Glomerular endothelial cell (primary cell): Measurements from ENCODE around the gene B9D2. TPM values are rescaled to one million over a fixed set of nuclear protein-coding genes. Genes with fewer than 3 reads are reported as not detected.
"Not testable (repeated sequence)": the region's sequence is repeated elsewhere in the genome, so short reads cannot be mapped to it uniquely, and the experiment has no call there.

Experiments used
- DNase-seq: peaks from one replicate; pipeline ENCODE4 v3.0.0-alpha.2; 2011; ENCODE audit warnings: low read depth, low spot score; ENCODE audit errors: extremely low read depth
- total RNA-seq: library from RNA; depleted of rRNA; stranded (reverse); fragments of >200 nt; gene quantifications from 2 replicates; pipeline ENCODE4 v1.2.3, GENCODE V29; 2015

B9D2 gene
- total RNA-seq, 1 donor from 2014 or later, result 7.6 TPM

DNA sequence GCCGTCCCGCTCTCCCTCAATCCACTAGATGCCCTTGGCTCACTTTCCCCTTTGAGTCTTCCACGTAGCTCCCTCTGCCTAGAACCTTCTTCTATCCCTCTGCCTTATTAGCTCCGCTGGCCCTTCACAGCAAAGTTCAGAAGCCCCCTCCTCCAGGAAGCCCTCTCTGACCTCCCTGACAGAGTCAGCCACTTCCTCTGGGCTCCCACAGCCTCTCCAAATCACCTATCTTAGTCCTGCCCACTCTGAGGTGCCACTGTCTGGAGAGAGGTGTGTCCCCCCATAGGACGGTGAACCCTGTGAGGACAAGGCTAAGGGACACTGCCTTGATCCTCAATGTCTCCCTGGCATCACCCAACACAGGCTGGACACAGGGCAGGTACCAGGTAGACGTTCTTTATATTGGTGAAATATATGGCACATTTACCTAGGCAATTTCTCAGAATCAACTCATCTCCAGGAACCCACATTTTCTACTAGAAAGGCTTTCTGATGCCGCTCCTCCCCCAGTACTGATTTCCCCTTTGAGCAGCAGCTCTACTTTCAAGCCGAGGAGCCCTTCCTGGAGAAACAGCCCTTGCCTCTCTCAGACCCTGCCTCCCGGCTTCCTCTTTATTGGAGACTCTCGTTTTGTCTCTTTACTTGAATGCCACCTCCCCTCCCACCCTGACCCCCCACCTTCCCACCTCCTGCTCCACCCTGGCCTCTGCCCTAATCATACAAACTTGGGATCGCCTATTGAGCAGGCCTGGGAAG, 6.8 kb downstream of the B9D2 start:
- DNase-seq, result no peak

GRCh38 chr19:41355802-41356201, 8.1 kb downstream of the B9D2 start:
- DNase-seq, result no peak

- DNase-seq, result no peak
Measured at GRCh38 chr19:41355035-41355434, 8.9 kb downstream of the B9D2 start.

DNA sequence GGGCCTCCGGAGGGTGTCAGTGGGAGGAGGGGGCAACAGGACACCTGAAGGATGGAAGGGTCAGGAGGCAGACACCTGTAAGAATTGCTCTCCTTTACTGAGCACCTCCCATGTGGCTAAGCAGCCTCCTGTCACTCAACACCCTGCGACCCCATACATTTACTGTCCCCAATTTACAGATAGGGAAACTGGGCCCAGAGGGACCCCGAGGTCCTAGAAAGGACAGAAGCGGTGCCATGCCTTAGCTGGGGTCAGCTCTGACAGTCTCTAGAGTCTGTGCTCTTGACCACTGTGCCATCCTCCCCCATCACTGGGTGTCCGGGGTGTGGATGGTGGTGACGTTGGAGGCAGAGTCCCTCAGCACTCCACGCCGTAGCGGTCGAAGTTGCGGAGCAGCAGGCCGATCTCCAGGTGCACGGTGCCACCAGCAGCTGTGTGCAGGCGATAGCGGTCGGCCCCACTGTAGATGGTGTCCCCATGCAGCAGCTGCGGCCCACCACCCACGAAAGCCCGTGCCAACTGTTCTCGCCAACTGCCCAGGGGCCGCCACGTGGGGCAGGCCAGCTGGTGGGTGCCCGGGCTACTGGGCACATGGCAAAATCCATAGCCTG, 9.5 kb downstream of the B9D2 start:
- no peak for DNase-seq

DNA sequence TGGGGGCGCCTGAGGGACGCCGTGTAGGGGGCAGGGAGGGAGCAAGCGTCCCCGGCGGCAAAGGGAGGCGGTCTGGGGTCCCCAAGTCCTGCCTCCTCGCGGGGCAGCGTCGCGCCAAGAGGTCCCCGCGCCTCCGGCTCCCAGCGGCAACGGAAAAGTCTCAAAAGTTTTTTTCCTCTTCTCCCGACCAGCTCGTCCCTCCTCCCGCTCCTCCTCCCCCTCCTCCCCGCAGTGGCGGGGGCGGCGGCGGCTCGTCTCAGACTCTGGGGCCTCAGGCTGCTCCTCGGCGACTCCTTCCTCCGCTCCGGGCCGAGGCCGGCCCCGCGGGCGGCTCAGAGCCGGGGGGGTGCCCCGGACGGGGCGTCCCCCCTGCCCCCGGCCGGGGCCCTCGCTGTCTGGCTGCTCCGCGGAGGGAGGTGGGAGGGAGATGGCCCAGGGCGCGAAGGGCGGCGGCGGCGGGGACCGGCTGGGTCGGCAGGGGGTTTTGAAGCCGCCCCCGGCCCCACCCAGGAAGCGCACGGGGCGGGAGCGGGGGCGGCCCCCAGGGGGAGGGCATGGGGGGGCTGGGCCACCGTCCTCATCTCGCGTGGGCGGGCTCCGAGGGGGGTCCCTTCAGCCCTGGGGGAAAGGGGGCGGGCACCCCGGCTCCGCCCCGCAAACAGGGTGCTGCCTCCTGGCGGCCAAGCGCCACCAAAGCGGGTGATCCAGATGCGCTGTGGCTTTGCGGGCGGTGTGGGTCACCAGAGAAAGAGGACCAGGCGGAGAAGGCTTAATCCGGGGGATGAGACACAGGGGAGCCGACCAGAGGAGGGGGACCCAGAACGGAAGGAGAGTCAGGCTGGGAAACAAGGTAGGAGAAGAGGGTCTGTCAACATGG, 10.2 kb downstream of the B9D2 start, which contains the start of gene TGFB1:
Gene TGFB1, minus strand, starts transcription at position 457 of the 877 bp plus-strand sequence. CDS start 878 bp downstream, outside the sequence.
- no peak for DNase-seq

DNA sequence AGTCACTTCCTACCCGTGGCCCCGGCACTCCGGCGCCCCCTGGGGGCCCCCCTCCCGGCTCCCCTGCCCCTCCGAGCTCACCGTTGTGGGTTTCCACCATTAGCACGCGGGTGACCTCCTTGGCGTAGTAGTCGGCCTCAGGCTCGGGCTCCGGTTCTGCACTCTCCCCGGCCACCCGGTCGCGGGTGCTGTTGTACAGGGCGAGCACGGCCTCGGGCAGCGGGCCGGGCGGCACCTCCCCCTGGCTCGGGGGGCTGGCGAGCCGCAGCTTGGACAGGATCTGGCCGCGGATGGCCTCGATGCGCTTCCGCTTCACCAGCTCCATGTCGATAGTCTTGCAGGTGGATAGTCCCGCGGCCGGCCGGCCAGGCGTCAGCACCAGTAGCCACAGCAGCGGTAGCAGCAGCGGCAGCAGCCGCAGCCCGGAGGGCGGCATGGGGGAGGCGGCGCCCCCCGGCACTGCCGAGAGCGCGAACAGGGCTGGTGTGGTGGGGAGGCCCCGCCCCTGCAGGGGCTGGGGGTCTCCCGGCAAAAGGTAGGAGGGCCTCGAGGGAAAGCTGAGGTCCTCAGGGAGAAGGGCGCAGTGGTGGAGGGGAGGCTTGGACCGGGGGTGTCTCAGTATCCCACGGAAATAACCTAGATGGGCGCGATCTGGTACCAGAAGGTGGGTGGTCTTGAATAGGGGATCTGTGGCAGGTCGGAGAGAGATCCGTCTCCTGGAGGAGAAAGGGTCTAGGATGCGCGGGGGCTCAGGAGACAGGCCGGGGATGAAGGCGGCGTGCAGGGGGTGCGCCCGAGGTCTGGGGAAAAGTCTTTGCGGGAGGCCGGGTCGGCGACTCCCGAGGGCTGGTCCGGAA, 11.1 kb downstream of the B9D2 start:
- no peak for DNase-seq

GRCh38 chr19:41352279-41352608, 11.7 kb downstream of the B9D2 start:
- DNase-seq, result no peak

GRCh38 chr19:41351339-41352245, 12.4 kb downstream of the B9D2 start:
- DNase-seq, result no peak

DNA sequence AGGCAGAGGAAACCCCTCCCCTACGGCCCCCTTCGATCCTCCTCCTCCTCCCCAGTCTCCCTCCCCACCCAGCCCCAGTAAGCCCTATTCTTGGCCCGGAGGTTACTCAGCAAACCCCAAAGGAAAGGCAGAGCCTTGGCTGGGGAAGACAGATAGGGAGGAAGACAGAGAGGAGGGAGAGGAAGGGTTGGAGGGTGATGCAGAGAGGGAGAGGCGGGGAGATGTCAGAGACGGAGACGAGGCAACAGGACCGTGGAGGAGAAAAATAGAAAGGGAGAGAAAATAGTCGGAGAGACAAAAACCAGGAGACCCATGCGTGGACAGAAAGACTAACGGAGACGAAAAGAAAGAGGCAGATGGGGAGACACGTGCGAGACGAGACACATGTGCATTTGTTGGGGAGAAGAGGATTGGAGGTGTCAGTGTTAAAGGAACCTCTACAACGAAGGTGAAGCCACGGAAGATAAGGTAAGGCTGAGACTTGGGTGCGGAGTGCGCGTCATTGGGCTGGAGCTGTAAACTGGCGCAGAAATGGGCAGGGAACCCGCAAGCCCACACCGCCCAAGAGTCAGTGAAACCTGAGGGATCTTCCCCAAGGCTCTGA, 13.1 kb downstream of the B9D2 start:
- DNase-seq, result no peak

GRCh38 chr19:41346916-41347315, 17.0 kb downstream of the B9D2 start:
- DNase-seq, result not testable (repeated sequence)

GRCh38 chr19:41344162-41344561, 19.8 kb downstream of the B9D2 start:
- DNase-seq, result no peak

DNA sequence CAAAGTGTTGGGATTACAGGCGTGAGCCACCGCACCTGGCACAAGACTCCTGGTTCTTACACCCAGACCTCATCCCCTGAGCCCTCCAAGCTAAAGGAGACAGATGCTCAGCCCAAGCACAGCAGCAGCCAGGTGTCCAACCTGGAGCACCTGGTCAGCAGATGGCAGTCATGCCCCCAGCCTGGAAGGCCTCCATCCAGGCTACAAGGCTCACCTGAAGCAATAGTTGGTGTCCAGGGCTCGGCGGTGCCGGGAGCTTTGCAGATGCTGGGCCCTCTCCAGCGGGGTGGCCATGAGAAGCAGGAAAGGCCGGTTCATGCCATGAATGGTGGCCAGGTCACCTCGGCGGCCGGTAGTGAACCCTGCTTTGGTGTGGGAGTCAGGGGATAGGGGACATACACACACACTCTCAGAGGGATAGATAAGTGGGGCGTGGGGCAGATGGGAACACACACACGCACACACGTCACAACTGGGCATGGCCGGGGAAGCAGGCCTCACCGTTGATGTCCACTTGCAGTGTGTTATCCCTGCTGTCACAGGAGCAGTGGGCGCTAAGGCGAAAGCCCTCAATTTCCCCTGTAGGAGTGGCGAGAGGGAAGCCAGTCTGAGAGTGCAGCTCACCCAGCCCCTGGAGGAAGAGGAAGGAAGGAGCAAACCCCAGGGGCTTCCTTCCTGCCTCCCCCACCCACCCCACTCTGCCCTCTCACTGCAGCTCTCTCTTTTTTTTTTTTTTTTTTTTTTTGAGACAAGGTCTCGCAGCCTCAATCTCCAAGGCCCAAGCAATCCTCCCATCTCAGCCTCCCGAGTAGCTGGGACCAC, 22.1 kb downstream of the B9D2 start:
- DNase-seq, result no peak

DNA sequence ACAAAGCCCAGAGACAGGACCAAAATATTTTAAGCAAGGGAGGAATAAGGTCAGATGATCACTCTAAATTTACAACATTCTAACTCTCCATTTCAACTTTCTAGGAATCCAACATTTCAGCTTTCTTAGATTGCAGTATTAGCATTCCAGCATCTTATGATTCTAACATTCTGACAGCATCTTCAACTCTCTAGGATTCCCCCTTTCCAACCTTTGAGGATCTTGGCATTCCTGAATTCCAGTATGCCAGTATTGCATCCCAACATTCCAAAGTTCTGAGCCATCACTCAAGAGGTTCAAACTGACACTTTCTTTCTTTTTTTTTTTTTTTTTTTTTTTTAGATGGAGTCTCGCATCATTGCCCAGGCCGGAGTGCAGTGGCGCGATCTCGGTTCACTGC, 24.0 kb downstream of the B9D2 start:
- DNase-seq, result no peak

- DNase-seq, result no peak
Measured at GRCh38 chr19:41335467-41335866, 28.5 kb downstream of the B9D2 start.

DNA sequence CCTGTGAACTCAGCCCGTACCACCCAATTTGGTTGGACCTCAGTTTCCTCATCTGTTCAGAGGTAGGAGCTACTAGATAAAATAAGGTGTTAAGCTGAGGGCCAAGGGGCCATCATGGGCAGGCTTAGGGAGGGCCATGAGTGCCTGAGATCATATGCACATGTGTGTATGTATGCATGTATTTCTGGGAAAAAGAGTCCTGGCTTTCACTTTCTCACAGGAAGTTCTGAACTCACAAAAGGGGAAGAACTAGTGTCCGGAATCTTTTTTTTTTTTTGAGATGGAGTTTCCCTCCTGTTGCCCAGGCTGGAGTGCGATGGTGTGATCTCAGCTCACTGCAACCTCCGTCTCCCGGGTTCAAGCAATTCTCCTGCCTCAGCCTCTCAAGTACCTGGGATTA, 29.2 kb downstream of the B9D2 start:
- no peak for DNase-seq

- no peak for DNase-seq
Measured at GRCh38 chr19:41332468-41332867, 31.5 kb downstream of the B9D2 start.

GRCh38 chr19:41332000-41332399, 31.9 kb downstream of the B9D2 start:
- DNase-seq, result no peak

DNA sequence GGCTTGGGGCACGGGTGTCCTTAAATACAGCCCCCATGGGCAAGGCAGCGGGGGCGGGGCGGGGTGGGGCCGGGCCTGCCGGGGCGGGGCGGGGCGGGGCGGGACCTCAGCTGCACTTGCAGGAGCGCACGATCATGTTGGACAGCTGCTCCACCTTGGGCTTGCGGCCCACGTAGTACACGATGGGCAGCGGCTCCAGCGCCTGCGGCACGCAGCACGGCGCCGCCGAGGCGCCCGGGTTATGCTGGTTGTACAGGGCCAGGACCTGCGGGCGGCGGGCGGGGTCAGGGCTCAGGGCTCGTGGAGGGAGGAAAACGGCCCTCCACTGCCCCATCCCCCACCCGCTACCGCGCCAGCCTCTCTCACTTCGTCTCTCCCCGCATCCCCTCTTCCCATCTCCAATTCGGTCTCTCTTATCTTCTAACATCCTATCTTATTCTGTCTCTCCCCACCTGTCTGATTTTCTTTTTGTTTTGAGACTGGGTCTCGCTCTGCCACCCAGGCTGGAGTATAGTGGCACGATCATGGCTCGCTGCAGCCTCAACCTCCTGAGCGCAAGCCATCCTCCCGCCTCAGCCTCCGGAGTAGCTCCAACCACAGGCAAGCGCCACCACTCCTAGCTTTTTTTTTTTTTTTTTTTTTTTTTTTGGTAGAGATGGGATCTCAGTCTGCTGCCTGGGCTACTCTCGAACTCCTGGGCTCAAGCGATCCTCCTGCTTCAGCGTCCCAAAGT, 32.8 kb downstream of the B9D2 start:
- DNase-seq, result no peak
